ENCODE measurements around the gene TENM4. TPM values are rescaled to one million over a fixed set of nuclear protein-coding genes. Genes with fewer than 3 reads are reported as not detected.

The TENM4 gene
- total RNA-seq, 1 donor from 2014 or later, result 43.2 TPM

- H3K27ac Mint-ChIP-seq (ENCODE audit: unreplicated experiment), result no peak overlapping the region
Measured at GRCh38 chr11:79329561-79329960, 111.3 kb downstream of the TENM4 start.

GRCh38 chr11:79328402-79328801, 112.4 kb downstream of the TENM4 start:
- Mint-ChIP-seq H3K36me3 (ENCODE audit: low read depth) (no peaks in the 10 kb centered on the region), H3K9me3 (peaks cover 3% of the 10 kb centered on the region)

More at GRCh38 chr11:79329561-79329960, 111.3 kb downstream of the TENM4 start:
- Mint-ChIP-seq H3K9me3 (no peaks in the 10 kb centered on the region), H3K27me3 (ENCODE audit: low read depth) (no peaks in the 10 kb centered on the region), H3K4me3 (no peak overlapping the region), H3K36me3 (ENCODE audit: low read depth) (no peaks in the 10 kb centered on the region), H3K4me1 (peaks cover 20% of the 10 kb centered on the region)
- TF ChIP-seq CTCF (conservative IDR thresholded peaks at IDR 0.05), result no peak
- DNase-seq (ENCODE audit: low read depth, low spot score), result no peak

GRCh38 chr11:79325851-79326250, 115.0 kb downstream of the TENM4 start:
- no peak for DNase-seq (ENCODE audit: low read depth, low spot score)
- TF ChIP-seq CTCF (conservative IDR thresholded peaks at IDR 0.05), result no peak
- no peak overlapping the region for H3K27ac Mint-ChIP-seq (ENCODE audit: unreplicated experiment)
- H3K4me3 Mint-ChIP-seq, result no peak overlapping the region
- peaks cover 3% of the 10 kb centered on the region for H3K9me3 Mint-ChIP-seq
- peaks cover 12% of the 10 kb centered on the region for H3K4me1 Mint-ChIP-seq
- no peaks in the 10 kb centered on the region for H3K36me3 Mint-ChIP-seq (ENCODE audit: low read depth)
- H3K27me3 Mint-ChIP-seq (ENCODE audit: low read depth), result no peaks in the 10 kb centered on the region

More at GRCh38 chr11:79328402-79328801, 112.4 kb downstream of the TENM4 start:
- TF ChIP-seq CTCF (conservative IDR thresholded peaks at IDR 0.05), result no peak
- no peak overlapping the region for H3K27ac Mint-ChIP-seq (ENCODE audit: unreplicated experiment)
- H3K4me3 Mint-ChIP-seq, result no peak overlapping the region
- DNase-seq (ENCODE audit: low read depth, low spot score), result no peak
- peaks cover 20% of the 10 kb centered on the region for H3K4me1 Mint-ChIP-seq
- H3K27me3 Mint-ChIP-seq (ENCODE audit: low read depth), result no peaks in the 10 kb centered on the region

GRCh38 chr11:79321263-79321662, 119.6 kb downstream of the TENM4 start:
- no peak overlapping the region for H3K27ac Mint-ChIP-seq (ENCODE audit: unreplicated experiment)
- no peaks in the 10 kb centered on the region for H3K27me3 Mint-ChIP-seq (ENCODE audit: low read depth)
- peaks cover 9% of the 10 kb centered on the region for H3K4me1 Mint-ChIP-seq

GRCh38 chr11:79314906-79315689, 125.7 kb downstream of the TENM4 start:
- no peaks in the 10 kb centered on the region for H3K27me3 Mint-ChIP-seq (ENCODE audit: low read depth)
- TF ChIP-seq CTCF (conservative IDR thresholded peaks at IDR 0.05), result no peak
- H3K36me3 Mint-ChIP-seq (ENCODE audit: low read depth), result no peaks in the 10 kb centered on the region
- no peak overlapping the region for H3K4me3 Mint-ChIP-seq
- no peak overlapping the region for H3K27ac Mint-ChIP-seq (ENCODE audit: unreplicated experiment)
- H3K9me3 Mint-ChIP-seq, result no peaks in the 10 kb centered on the region
- DNase-seq (ENCODE audit: low read depth, low spot score), result peak; percentile 23
- H3K4me1 Mint-ChIP-seq, result peaks cover 26% of the 10 kb centered on the region

More at GRCh38 chr11:79321263-79321662, 119.6 kb downstream of the TENM4 start:
- Mint-ChIP-seq H3K4me3 (no peak overlapping the region), H3K9me3 (peaks cover 3% of the 10 kb centered on the region), H3K36me3 (ENCODE audit: low read depth) (no peaks in the 10 kb centered on the region)
- TF ChIP-seq CTCF (conservative IDR thresholded peaks at IDR 0.05), result no peak
- no peak for DNase-seq (ENCODE audit: low read depth, low spot score)
